Mucosa of descending colon (tissue), 3 donors: Measurements from ENCODE around the gene MAST4. TPM values are rescaled to one million over a fixed set of nuclear protein-coding genes. Genes with fewer than 3 reads are reported as not detected.

Experiments
- ATAC-seq: fragments of 200-7000 bp; cut with Tn5 transposase; one replicate; pipeline ENCODE4 v1.9.1; 2020; ENCODE audit warnings: mild to moderate bottlenecking, moderate library complexity
- DNase-seq, 3 donors: peaks; one replicate each; pipeline ENCODE4 v3.0.0-alpha.2; 2020
- H3K36me3 ChIP-seq: fragments of 200-600 bp; one replicate; pipeline ENCODE4 v1.8.0; 2021; ENCODE audit warnings: low read depth, mild to moderate bottlenecking
- H3K4me1 ChIP-seq: fragments of 200-600 bp; one replicate; pipeline ENCODE4 v1.8.0; 2021; ENCODE audit warnings: low read depth, mild to moderate bottlenecking
- H3K4me3 ChIP-seq: fragments of 200-600 bp; one replicate; pipeline ENCODE4 v1.8.0; 2021; ENCODE audit warnings: mild to moderate bottlenecking
- H3K9me3 ChIP-seq: fragments of 200-600 bp; one replicate; pipeline ENCODE4 v1.8.0; 2021; ENCODE audit warnings: mild to moderate bottlenecking
- CTCF ChIP-seq: fragments of 200-600 bp; IDR thresholded peaks from one replicate; pipeline ENCODE4 v1.8.0; 2022; ENCODE audit warnings: antibody characterized with exemption, mild to moderate bottlenecking
- intact Hi-C, 2 donors: fragments of 100-400 bp; cut with DNase I in 1 of 2; cut with micrococcal nuclease in 1 of 2; formaldehyde crosslinking; loops; one replicate each; pipeline versions ENCODE4 v1.11.0 to v1.11.1; 2022; cut with DNase I, micrococcal nuclease
- total RNA-seq, 3 donors: library from RNA; stranded (reverse); fragmentation: NEBNext Ultra II Directional in 2 of 3; extraction: Animal tissue kit (Norgen Biotek cat#: 25700) in 2 of 3; gene quantifications; one replicate each; pipeline versions ENCODE4 v1.2.1 to v1.2.4, GENCODE V29; 2021 to 2023
- donor health status: DM: no; HTN: no; CAD: no; lungs with moderate emphysema.
- donor health status: DM: no; HTN: no; CAD: no.
- donor health status: DM: no; HTN: yes; CAD: no.

MAST4 gene
- total RNA-seq, 3 donors from 2014 or later: 16.2 to 34.0 (median 22.5) TPM

- ATAC-seq: no peak
- Histone ChIP-seq H3K9me3 (no peaks in the 10 kb centered on the region), H3K4me3 (no peak overlapping the region), H3K36me3 (no peaks in the 10 kb centered on the region), H3K4me1 (peaks cover 8% of the 10 kb centered on the region)
- no peak for DNase-seq
- intact Hi-C loops: no loop called here
- no peak for TF ChIP-seq CTCF
These were observed 594.2 kb downstream of the MAST4 start for GRCh38 chr5:67190410-67190809.

GRCh38 chr5:67190861-67191260 is 594.7 kb downstream of the MAST4 start:
- DNase-seq (no peak), ATAC-seq (no peak)
- peaks cover 8% of the 10 kb centered on the region for H3K4me1 ChIP-seq
- H3K4me3 ChIP-seq: no peak overlapping the region
- no peak for TF ChIP-seq CTCF
- H3K9me3 ChIP-seq: no peaks in the 10 kb centered on the region
- intact Hi-C loops: no loop called here
- H3K36me3 ChIP-seq: no peaks in the 10 kb centered on the region

- Histone ChIP-seq H3K4me1 (peaks cover 8% of the 10 kb centered on the region), H3K36me3 (no peaks in the 10 kb centered on the region), H3K9me3 (no peaks in the 10 kb centered on the region), H3K4me3 (no peak overlapping the region)
- ATAC-seq (peak; percentile 54), DNase-seq (no peak)
- intact Hi-C loops: no loop called here
- no peak for TF ChIP-seq CTCF
These were observed 596.7 kb downstream of the MAST4 start for GRCh38 chr5:67192719-67193438.

GRCh38 chr5:67193439-67193807 is 597.2 kb downstream of the MAST4 start:
- ATAC-seq: peak; percentile 26
- intact Hi-C loops: no loop called here
- Histone ChIP-seq H3K4me1 (peaks cover 8% of the 10 kb centered on the region), H3K4me3 (no peak overlapping the region), H3K36me3 (no peaks in the 10 kb centered on the region), H3K9me3 (no peaks in the 10 kb centered on the region)
- DNase-seq: no peak
- no peak for TF ChIP-seq CTCF

- intact Hi-C loops: no loop called here
- Histone ChIP-seq H3K4me1 (peaks cover 8% of the 10 kb centered on the region), H3K9me3 (no peaks in the 10 kb centered on the region), H3K4me3 (no peak overlapping the region), H3K36me3 (no peaks in the 10 kb centered on the region)
- DNase-seq (no peak), ATAC-seq (no peak)
- no peak for TF ChIP-seq CTCF
These were observed 598.0 kb downstream of the MAST4 start for GRCh38 chr5:67194166-67194565.
